GM19463 (cell line): ENCODE measurements around the gene BCL3.
"Not testable (repeated sequence)": the region's sequence is repeated elsewhere in the genome, so short reads cannot be mapped to it uniquely, and the experiment has no call there.

Experiments
- ATAC-seq: cut with Tn5 transposase; IDR thresholded peaks from one replicate; pipeline ENCODE4 v1.9.1; 2021; ENCODE audit warnings: mild to moderate bottlenecking, moderate library complexity; ENCODE audit not compliant: unreplicated experiment

BCL3 gene, protein sequence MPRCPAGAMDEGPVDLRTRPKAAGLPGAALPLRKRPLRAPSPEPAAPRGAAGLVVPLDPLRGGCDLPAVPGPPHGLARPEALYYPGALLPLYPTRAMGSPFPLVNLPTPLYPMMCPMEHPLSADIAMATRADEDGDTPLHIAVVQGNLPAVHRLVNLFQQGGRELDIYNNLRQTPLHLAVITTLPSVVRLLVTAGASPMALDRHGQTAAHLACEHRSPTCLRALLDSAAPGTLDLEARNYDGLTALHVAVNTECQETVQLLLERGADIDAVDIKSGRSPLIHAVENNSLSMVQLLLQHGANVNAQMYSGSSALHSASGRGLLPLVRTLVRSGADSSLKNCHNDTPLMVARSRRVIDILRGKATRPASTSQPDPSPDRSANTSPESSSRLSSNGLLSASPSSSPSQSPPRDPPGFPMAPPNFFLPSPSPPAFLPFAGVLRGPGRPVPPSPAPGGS

DNA sequence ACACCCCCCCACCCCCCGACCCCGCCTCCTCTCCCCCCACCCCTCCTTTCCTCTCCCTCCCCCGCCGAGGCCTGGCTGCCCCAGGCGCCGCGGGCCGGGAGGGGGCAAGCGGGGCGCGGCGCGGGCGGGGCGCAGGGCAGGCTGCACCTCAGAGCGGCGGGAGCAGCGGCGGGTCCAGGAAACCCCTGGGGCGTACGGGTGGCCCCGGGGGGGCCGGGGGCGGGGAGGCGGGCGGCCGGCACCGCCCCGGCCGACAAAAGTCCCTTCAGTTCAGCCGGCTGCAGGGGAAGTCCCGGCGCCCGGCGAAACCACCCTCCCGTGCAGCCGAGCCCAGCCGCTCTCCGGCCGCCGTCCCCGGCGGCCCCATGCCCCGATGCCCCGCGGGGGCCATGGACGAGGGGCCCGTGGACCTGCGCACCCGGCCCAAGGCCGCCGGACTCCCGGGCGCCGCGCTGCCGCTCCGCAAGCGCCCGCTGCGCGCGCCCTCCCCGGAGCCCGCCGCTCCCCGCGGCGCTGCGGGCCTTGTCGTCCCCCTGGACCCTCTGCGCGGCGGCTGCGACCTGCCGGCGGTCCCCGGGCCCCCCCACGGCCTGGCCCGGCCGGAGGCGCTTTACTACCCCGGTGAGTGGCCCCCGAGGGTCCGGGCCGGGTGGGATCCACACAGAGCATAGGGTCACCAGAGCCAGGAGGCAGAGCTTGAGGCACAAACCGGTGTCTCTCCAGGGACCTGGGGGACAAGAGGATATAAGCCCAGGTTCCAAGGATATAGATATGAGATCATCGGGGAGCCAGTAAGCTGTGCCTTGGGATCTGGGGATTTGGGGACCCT is at the start of gene BCL3:
Gene BCL3, plus strand, starts transcription at position 283 of the 829 bp plus-strand sequence. Its CDS starts 83 bp downstream, at position 366.
- peak; percentile 28 for ATAC-seq

DNA sequence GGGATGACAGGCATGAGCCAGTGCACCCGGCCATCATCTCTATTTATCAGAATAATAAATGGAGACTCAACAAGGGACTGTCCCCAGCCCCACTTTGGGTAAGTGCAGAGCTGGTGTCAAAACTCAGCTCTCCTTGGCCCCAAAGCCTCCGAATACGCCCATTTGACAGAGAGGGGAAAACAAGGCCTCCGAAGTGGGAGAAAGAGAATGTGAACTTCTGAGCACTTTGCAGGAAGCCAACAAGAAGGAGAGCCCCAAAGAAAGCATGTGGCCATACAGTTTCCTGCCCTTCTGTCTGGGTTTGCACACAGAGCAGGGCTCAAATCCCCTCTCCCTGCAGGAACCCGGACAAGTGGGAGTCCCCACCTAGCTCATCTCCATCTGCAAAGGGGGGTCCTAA is 48.0 kb upstream of the BCL3 start:
- ATAC-seq = no peak

DNA sequence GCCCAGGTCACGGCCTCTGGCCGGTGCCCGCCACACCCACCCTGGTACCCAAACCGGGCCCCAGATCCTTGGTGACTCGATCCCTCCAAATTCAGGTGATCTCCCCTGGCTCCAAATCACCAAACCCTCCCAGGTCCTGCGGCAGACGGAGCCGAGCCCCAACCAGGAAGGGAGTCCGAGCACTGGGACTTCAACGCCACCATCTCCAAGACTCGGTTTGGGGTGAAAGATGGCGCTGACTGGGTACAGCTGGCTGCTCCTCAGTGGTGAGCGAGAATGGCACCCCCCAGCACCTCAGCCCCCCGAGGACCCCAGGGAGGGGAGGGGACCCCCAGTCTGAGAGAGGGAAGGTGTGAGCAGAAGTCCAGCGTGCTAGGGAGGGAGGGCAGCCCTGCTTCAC is 47.3 kb upstream of the BCL3 start:
- no peak for ATAC-seq

DNA sequence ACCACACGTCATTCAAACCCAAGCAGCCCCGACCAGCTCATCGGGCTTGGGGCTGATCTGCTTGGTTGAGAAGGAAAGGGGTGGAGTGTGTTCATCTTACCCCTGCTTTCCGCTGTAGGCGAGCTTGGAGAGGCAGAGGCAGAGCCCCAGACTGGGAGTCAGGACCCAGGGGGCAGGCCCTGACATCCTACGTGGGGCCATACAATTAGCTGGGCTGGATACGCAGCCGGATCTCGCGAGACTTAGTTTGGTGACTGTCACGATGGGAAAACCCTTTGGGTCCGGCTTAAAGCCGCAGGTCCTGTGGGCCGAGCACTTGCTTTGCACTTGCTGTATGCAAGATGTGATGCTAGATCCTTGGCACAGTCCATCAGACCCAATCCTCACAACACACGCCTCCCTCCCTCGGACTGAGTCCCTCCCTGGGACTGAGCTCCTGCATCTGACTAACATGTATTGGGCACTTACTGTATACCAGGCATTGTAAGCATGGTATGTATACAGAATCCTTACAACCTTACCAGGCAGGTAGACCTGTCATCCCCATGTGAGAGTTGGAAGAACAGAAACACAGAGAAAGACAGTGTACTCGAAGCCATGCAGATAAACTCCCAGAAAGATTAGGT is 45.8 kb upstream of the BCL3 start:
- no peak for ATAC-seq

DNA sequence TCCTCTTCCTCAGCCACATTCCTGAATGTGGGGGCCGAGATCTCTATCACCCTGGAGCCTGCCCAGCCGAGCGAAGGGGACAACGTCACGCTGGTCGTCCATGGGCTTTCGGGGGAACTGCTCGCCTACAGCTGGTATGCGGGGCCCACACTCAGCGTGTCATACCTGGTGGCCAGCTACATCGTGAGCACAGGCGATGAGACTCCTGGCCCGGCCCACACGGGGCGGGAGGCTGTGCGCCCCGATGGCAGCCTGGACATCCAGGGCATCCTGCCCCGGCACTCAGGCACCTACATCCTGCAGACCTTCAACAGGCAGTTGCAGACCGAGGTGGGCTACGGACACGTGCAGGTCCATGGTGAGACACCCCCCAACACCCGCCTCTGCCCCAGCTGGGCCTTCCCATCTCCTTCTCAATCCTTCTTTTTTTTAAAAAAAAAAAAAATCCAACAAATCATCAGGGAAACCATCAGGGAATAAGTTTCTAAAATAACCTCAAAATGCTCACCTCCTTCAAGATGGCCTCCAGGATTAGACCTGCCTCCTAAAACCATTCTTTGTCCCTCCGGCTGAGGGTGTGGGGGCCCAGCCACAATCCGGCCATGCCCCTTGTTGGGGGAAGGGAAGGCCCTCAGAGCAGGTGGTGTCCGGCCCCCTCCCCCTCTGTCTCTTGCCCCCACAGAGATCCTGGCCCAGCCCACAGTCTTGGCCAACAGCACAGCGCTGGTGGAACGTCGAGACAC is 45.0 kb upstream of the BCL3 start:
- no peak for ATAC-seq

DNA sequence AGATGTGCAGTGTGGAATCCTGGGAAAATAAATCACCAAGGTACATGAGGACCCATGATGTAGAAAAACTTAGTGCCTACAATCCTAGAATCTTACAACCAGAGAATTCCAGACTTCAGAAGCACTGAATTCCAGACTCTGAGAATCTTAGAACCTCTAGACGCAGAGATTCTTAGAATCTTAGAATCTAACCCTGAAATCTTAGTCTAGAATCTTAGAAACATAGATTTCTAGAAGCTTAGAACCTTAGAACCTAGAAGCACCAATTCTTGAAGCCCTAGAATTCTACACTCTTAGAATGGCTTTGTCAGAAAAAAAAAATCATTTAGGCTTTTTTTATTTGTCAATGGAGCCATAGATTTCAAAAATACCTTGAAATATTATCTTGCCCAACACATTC is 43.5 kb upstream of the BCL3 start:
- ATAC-seq = no peak

DNA sequence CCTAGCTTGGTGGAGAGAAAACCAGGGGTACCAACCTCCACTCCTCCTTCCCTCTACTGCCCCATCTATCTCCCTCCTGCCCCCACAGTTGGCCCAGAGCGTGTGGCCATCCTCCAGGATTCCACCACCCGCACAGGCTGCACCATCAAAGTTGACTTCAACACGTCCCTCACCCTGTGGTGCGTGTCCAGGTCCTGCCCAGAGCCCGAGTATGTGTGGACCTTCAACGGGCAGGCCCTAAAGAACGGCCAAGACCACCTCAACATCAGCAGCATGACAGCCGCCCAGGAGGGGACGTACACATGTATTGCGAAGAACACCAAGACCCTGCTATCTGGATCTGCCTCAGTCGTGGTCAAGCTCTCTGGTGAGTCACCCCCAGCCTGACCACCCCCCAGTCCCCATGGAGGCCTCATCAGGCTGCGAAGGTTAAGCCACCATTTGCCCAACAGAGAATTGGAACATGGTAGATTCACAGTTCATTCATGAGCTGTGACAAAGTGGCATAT is 43.0 kb upstream of the BCL3 start:
- no peak for ATAC-seq

DNA sequence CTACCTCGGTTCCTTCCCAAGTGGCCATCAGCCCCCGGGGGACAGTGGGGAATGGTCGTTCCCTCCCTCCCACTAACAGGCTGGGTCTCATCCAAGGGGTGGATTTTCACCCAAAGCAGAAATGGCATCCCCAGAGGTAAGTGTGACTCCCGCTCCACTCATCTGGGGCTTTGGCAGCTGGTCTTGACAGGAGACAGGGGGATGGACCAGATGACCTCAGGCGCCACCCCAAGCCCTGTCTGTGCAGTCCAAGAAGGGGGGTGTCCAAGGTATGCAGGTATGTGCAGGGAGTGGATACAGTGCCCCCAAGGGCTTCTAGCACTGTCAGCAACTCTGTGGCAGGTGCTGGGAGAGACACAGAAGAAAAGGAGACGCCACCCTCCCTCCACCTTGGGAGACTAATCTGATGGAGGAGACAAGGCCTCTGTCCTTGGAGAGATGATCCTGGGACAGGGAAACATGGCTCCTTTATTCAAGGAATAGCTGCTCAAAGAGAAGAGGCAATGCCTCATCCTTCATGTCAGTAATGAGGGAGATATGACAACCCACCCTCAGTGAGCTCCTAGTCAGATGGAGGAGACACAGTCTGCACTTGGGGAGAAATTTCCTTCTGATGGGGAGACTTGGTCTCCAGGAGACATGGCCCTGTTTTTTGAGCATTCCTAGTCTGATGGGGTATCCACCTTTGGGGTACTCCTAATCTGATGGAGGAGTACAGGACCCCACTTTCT is 41.8 kb upstream of the BCL3 start:
- ATAC-seq = no peak

DNA sequence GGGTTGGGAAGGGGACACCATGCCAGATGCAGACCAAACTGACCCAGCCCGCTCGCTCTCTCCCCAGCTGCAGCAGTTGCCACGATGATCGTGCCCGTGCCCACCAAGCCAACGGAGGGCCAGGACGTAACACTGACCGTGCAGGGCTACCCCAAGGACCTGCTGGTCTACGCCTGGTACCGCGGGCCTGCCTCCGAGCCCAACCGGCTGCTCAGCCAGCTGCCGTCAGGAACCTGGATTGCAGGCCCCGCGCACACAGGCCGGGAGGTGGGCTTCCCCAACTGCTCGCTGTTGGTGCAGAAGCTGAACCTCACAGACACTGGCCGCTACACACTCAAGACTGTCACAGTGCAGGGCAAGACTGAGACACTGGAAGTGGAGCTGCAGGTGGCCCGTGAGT is 40.7 kb upstream of the BCL3 start:
- no peak for ATAC-seq

DNA sequence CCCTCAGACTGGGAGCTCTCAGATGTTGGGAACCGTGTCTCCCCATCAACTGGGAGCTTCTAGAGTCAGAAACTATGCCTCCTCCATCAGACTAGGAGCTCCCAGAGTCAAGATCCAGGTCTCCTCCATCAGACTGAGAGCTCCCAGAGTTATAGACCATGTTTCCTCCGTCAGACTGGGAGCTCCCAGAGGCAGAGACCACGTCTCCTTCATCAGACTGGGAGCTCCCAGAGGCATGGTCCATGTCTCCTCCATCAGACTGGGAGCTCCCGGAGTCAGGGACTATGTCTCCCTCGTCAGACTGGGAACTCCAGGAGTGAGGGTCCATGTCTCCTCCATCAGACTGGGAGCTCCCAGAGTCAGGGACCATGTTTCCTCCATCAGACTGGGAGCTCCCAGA is 39.6 kb upstream of the BCL3 start:
- ATAC-seq = no peak

DNA sequence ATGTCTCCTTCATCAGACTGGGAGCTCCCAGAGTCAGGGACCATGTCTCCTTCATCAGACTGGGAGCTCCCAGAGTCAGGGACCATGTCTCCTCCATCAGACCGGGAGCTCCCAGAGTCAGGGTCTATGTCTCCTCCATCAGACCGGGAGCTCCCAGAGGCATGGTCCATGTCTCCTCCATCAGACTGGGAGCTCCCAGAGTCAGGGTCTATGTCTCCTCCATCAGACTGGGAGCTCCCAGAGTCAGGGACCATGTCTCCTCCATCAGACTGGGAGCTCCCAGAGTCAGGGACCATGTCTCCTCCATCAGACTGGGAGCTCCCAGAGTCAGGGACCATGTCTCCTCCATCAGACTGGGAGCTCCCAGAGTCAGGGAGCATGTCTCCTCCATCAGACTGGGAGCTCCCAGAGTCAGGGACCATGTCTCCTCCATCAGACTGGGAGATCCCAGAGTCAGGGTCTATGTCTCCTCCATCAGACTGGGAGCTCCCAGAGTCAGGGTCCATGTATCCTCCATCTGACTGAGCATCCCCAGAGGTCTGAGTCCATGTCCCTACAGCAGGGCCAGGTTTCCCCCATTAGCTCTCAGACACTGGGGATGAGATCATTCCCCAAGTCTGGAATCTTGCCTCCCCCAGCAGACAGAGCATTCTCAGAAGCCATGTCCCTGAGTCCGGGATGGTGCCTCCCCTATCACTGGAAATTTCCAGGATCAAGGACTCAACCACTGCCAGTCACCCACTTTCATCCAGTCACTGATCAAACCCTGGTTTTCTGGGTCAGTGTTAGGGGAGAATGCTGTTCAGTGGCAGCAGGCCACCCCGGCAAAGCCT is 38.9 kb upstream of the BCL3 start:
- ATAC-seq = not testable (repeated sequence)

DNA sequence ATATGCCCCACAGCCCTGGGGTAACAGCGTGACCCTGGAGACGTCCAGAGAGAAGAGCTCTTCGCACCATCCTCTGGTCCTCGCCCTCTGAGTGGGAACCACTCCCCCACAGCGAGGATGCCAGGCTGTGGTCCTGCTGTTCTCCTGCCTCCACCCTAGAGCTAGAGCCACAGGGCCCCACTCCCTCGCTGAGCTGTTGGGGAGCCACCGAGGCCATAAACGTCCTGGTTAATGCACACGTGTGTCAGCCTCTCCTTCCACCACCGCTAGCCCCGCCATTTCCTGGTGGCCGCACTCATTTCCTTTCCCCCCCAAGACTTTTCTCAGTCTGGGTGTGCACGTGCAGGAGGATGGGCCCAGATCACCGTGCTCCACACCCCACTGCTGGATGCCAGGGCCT is 38.0 kb upstream of the BCL3 start:
- ATAC-seq = no peak

DNA sequence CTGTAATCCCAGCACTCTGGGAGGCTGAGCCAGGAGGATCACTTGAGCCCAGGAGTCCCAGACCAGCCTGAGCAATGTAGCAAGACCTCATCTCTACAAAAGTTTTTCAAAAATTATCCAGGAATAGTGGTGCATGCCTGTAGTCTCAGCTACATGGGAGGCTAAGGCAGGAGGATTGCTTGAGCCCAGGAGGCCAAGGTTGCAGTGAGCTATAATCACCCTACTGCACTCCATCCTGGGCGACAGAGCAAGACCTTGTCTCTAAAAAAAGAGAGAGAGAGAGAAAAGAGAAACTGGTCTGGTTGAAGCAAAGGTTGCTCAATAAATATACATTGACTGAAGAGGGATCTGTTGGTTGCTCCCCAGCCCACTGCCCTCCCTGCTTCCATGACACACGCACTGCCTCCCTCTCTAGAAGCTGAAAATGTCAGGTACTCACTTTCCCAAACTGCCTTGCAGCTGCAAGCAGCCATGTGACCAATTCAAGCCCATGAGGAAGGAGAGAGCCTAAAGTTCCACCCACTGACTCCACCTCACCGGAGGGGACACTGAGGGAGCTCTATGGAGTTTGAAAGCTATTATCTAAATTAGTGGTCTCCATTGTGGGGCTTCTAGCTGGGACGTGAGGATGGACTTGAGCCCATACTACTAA is 35.5 kb upstream of the BCL3 start:
- no peak for ATAC-seq

DNA sequence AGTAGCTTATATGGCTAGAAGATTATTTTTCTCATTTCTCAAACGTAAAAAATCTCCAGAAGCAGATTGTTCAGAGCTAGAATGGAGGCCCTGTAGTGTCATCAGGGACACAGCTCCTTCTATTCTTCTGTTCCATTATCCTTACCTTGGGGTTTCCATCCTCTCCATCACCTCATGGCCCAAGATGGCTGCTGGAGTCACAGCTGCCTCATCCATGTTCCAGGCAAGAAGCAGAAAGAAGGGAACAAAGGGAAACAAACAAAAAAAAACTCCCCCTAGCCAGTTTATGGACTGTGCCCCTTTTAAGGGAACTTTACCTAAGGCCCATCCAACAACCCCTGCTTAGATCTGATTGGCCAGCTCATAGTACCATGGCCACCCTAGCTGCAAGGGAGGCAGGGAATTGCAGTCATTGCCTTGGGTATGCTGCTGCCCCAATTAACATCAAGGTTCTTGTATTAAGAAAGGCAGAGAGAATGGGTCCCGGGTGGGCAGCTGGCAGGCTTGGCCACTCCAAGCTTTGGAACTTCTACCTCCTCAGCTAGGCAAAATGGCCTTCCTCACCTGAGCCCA is 33.8 kb upstream of the BCL3 start:
- no peak for ATAC-seq

DNA sequence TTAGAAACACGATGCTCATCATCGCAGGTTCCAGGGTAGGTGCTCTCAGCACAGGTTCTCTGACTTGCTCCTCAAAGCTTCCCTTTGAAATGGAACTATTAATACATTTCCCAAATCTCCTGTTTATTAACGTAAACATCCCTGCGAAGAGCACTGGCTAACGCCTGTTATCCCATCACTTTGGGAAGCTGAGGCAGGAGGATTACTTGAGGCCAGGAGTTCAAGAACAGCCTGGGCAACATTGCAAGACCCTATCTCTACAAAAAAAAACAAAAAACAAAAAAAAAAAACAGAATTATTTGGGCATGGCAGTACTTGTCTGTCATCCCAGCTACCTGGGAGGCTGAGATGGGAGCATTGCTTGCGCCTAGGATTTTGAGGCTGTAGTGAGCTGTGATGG is 30.9 kb upstream of the BCL3 start:
- no peak for ATAC-seq

DNA sequence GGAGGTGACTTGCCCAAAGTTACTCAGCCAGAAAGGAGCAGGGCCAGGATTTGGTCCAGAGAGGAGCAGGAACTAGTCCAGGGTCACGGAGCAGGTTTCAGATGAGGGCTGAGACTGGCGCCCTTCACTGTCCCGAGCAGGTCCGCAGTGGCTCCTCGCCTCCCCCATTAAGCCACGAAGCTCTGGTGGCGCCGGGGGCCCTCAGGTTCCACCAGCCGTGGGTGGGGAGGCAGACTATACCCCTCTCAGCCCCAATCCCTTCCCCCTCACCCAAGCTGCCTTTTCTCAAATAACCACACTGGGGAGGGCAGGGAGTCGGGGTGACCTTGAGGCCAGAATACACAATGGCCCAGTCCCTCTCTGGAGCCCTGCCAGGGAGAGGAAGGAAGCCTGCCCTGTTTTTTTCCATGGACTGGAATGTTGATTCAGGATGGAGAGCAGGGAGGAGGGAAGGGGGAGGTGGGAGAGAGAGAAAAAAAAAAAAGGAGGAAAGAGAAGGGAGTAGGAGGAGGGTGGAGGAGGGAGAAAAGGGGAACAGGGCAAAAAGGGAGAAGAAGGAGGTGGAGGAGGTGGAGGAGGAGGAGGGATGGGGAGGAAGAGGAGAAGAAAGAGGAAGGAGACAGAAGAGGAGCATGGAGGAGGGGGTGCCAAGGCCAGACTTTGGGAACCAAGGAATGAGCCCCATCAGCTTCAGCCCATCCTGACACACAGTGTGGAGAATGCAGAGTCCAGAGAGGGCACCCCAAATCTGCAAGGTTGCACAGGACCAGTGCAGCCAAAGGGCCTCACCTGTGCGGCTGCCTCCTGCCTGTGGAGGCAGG is 29.9 kb upstream of the BCL3 start:
- ATAC-seq = no peak

DNA sequence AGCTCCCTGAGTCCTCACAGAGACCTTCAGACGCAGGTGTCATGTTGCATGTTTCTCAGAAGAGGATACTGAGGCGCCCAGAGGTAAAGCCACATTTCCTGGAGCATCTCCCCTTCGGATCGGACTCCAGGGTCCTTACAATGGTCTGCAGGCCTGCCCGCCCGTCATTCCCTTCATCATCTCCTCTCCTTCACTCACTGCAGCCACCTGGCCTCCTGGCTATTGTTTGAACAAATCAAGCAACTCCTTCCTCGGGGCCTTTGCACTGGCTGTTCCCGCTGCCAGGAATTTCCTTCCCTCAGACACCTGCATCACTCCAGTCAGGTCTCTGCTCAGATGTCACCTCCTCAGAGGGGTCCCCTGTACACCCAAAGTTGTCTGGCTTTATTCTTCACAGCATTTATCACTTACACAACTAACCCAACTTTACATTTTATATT is 29.2 kb upstream of the BCL3 start:
- ATAC-seq = no peak
